Heart left ventricle (tissue), 16 donors: ENCODE results near the gene CFAP99. TPM values are rescaled to one million over a fixed set of nuclear protein-coding genes. Genes with fewer than 3 reads are reported as not detected.

Source experiments
- ATAC-seq, 4 donors: fragments of 200-7000 bp; cut with Tn5 transposase; one replicate each; pipeline ENCODE4 v1.9.1; 2020 to 2022; ENCODE audit warnings: moderate library complexity in 4 of 4, mild to moderate bottlenecking in 3 of 4, moderate number of reproducible peaks in 1 of 4
- DNase-seq, 5 donors: peaks; one replicate each; pipeline ENCODE4 v3.0.0-alpha.2; 2020
- H3K27ac ChIP-seq, 12 donors: fragments of 200-600 bp; sonication (generic) in 4 of 12; one replicate each; pipeline versions ENCODE4 v1.5.0 to v1.8.0; 2016 to 2022; ENCODE audit warnings: mild to moderate bottlenecking in 2 of 12
- H3K27me3 ChIP-seq, 9 donors: fragments of 200-600 bp; sonication (generic) in 2 of 9; one replicate each; pipeline versions ENCODE4 v1.5.1 to v1.8.0; 2016 to 2022; ENCODE audit warnings: mild to moderate bottlenecking in 3 of 9
- H3K36me3 ChIP-seq, 9 donors: fragments of 200-600 bp; sonication (generic) in 2 of 9; one replicate each; pipeline versions ENCODE4 v1.5.0 to v1.8.0; 2018 to 2022; ENCODE audit warnings: mild to moderate bottlenecking in 2 of 9
- H3K4me1 ChIP-seq, 12 donors: fragments of 200-600 bp; sonication (generic) in 4 of 12; one replicate each; pipeline versions ENCODE4 v1.5.0 to v1.8.0; 2016 to 2022; ENCODE audit warnings: mild to moderate bottlenecking in 3 of 12
- H3K4me3 ChIP-seq, 12 donors: fragments of 200-600 bp; sonication (generic) in 4 of 12; one replicate each; pipeline versions ENCODE4 v1.5.0 to v1.8.0; 2017 to 2022; ENCODE audit warnings: mild to moderate bottlenecking in 9 of 12, moderate library complexity in 4 of 12
- H3K9me3 ChIP-seq, 12 donors: fragments of 200-600 bp; sonication (generic) in 4 of 12; one replicate each; pipeline versions ENCODE4 v1.5.0 to v1.8.0; 2016 to 2022; ENCODE audit warnings: mild to moderate bottlenecking in 1 of 12
- CTCF ChIP-seq, 12 donors: fragments of 200-600 bp; sonication (generic) in 4 of 12; IDR thresholded peaks; one replicate each; pipeline versions ENCODE4 v1.5.0 to v1.8.0; 2018 to 2022; ENCODE audit warnings: antibody characterized with exemption in 12 of 12, mild to moderate bottlenecking in 5 of 12
- POLR2A ChIP-seq, 2 donors: fragments of 450-650 bp; IDR thresholded peaks; one replicate each; pipeline ENCODE4 v1.6.1; 2017; ENCODE audit warnings: antibody characterized with exemption in 2 of 2, mild to moderate bottlenecking in 2 of 2, moderate library complexity in 2 of 2
- WGBS, 4 donors: extraction: QIAGEN DNeasy Blood & Tissue Kit in 2 of 4; methylation state at CpG; one replicate each; pipeline versions ENCODE4 v1.1.5 to v1.1.7; 2013 to 2018; 5-methylcytosine and 5-hydroxymethylcytosine counted together
- intact Hi-C, 10 donors: fragments of 100-400 bp; cut with DNase I; formaldehyde crosslinking; loops; one replicate each; pipeline versions ENCODE4 v1.11.1 to v1.14.2; 2022
- polyA plus RNA-seq, 2 donors: library from polyadenylated mRNA; stranded (reverse); fragments of 200-250 nt; gene quantifications; one replicate each; pipeline ENCODE4 v1.2.3, GENCODE V29; 2013
- total RNA-seq, 9 donors: library from RNA; depleted of rRNA in 2 of 9; stranded (reverse); fragments of >200 nt in 2 of 9; fragmentation: NEBNext Ultra II Directional in 3 of 9; extraction: Animal tissue kit (Norgen Biotek cat#: 25700) in 3 of 9; gene quantifications; one replicate each; pipeline versions ENCODE4 v1.1.0 to v1.2.4, GENCODE V29; 2016 to 2023
- donor health status: ischemic (EF 13 %, LVEDD 7.1; RV severe dilation, severe dysfunction).
- donor health status: healthy with polysubstance abuse.
- donor health status: DM: no; HTN: yes; CAD: no.
- donor health status: DM: no; HTN: no; CAD: no.
- donor health status: ischemic (EF 25% LVEDD 6.9; RV normal size, moderate dysfunction).
- donor health status: ischemic (EF 25% LVEDD 5.7; RV mildly dilated, moderate dysfunction).
- donor health status: healthy.
- donor health status: DM: yes; HTN: yes; CAD: no.
- donor health status: ischemic (EF 35%, LVEDD 5.7; RV mildly dilated, moderate dysfunction).
- donor health status: nonischemic (EF 11% LVEDD 7.7; RV severe dilation, severe dysfunction).
- donor health status: DM: yes; HTN: yes; CAD: no.
- donor health status: PGD.
- donor health status: ischemic (EF 29% LVEDD 5.4; RV normal size, mild dysfunction).
- donor health status: nonischemic (EF 23%, LVEDD 6.1; RV moderate dilation, normal function).

CFAP99 gene
- total and polyA plus RNA-seq, 11 donors: not detected

DNA sequence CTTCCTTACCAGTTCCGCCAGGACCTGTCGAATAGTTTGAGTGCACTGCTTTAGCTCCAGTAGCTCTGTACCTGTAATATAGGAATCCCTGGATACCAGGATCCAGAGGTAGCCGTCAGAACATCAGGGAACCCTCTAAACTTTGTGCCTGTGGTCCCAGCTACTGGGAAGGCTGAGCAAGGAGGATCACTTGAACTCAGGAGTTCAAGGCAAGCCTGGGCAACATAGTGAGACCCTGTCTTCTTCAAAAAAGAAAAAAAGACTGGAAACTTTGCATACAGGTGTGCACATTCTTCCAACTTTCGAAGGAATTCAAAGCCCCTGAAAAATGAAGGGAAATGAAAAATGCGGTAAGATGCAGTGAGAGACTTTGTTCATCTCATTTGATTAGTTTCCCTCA, 85.1 kb downstream of the CFAP99 start:
- Histone ChIP-seq H3K27me3 (no peaks in the 10 kb centered on the region), H3K4me3 (no peak overlapping the region), H3K27ac (no peak overlapping the region), H3K4me1 (peaks cover 0 to 5% (median 0%) of the 10 kb centered on the region in 12 donors), H3K36me3 (peaks cover 0 to 85% (median 60%) of the 10 kb centered on the region in 9 donors), H3K9me3 (no peaks in the 10 kb centered on the region)
- 91 to 98% (median 95%) methylated on average over 5 of the region's 5 CpGs for WGBS, 4 donors
- TF ChIP-seq CTCF (IDR thresholded peaks at IDR 0.05): no peak
- TF ChIP-seq POLR2A (IDR thresholded peaks at IDR 0.05): no peak
- DNase-seq: no peak
- ATAC-seq: no peak
- intact Hi-C loops: no loop called here

DNA sequence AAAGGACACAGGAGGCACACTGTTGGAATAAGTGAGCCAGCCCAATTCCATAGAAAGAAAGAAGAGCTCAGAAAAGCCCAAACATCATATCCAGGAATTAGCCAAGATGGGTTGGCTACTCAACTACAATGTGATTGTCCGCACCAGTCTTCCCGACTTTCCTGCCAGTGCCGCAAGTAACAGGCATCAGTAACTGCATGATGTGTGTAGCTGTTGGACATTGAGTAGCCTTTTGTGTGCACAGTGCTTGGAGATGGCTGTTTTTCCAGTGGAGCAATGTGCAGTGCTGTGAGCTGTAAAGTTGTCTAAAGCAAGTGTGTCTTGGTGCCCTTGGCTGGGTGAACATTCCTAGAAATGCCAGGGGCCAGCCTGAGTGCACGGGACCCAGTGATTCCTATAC, 88.5 kb downstream of the CFAP99 start:
- WGBS, 4 donors: 87 to 93% (median 90%) methylated on average over 4 of the region's 4 CpGs
- Histone ChIP-seq H3K9me3 (no peaks in the 10 kb centered on the region), H3K4me3 (no peak overlapping the region), H3K27ac (no peak overlapping the region), H3K36me3 (peaks cover 0 to 82% (median 51%) of the 10 kb centered on the region in 9 donors), H3K27me3 (no peaks in the 10 kb centered on the region), H3K4me1 (peaks cover 0 to 5% (median 0%) of the 10 kb centered on the region in 12 donors)
- intact Hi-C loops: no loop called here
- no peak for ATAC-seq
- no peak for DNase-seq
- TF ChIP-seq POLR2A (IDR thresholded peaks at IDR 0.05) (no peak), CTCF (IDR thresholded peaks at IDR 0.05) (no peak)

DNA sequence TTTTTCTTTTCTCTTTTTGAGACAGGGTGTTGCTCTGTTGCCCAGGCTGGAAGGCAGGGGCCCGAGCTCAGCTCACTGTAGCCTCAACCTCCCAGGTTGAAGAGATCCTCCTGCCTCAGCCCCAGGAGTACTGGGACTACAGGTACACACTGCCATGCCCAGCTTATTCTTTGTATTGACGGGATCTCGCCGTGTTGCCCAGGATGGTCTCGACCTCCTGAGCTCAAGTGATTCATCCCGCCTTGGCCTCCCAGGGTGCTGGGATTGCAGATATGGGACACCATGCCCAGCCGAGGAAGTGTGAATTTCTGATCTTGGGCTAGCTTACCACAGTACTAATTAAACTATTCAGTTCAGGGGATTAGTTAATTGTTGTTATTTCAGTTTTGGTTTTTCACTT, 89.1 kb downstream of the CFAP99 start:
- no peak for ATAC-seq
- Histone ChIP-seq H3K4me1 (peaks cover 0 to 5% (median 0%) of the 10 kb centered on the region in 12 donors), H3K27ac (no peak overlapping the region), H3K9me3 (no peaks in the 10 kb centered on the region), H3K4me3 (no peak overlapping the region), H3K36me3 (peaks cover 0 to 84% (median 55%) of the 10 kb centered on the region in 9 donors), H3K27me3 (no peaks in the 10 kb centered on the region)
- no peak for TF ChIP-seq CTCF (IDR thresholded peaks at IDR 0.05)
- no peak for TF ChIP-seq POLR2A (IDR thresholded peaks at IDR 0.05)
- intact Hi-C loops: no loop called here
- no peak for DNase-seq
- 92 to 94% (median 93%) methylated on average over 7 of the region's 7 CpGs for WGBS, 4 donors

DNA sequence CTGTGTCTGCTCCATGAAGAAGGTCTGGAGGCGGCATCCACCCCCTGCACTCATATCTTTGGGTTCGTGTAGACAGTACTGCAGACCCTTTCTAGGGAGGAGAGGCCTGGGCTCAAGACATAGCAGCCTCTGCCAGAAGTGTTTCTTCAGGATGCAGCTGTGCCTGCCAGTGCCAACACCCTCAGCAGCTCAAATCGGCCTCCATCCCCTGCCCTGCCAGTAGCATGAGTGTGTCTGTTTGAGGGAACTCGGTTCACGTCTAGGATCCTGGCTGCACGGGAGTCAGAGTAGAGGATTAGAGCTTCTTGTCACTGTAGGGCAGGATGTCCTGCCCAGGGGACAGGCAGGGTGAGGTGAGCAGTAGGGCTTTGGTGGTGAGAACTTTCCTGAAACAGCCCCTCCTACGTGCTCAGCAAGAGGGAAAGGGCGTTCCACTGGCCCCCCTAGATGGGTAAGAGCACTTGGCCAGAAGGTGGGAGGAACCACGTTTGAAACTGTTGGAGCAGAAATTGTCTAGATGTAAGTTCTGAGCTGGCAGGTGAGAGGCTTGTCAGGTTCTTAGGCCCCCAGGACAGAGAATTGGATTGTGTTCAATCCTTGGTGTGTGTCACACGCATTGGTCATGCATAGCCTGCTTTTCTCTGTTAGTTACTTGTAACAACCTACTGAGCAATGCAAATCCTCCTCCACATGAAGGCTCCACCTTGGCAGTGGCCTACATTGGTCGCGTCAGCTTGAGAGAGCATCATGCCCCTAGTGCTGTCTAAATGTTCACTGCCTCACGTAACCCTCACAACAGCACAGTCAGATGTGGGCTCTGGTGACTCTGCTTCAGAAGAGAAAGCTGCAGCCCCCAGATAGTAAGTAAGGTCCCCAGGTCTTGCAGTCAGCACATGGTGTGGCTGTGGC, 91.8 kb downstream of the CFAP99 start:
- Histone ChIP-seq H3K4me3 (no peak overlapping the region), H3K4me1 (peaks cover 0 to 9% (median under 1%) of the 10 kb centered on the region in 12 donors), H3K36me3 (peaks cover 0 to 86% (median 72%) of the 10 kb centered on the region in 9 donors), H3K27me3 (no peaks in the 10 kb centered on the region), H3K27ac (no peak overlapping the region), H3K9me3 (no peaks in the 10 kb centered on the region)
- ATAC-seq (no peak), DNase-seq (peak in 1 of 5 donors; percentile 33)
- no peak for TF ChIP-seq CTCF (IDR thresholded peaks at IDR 0.05)
- TF ChIP-seq POLR2A (IDR thresholded peaks at IDR 0.05): no peak
- intact Hi-C loops: no loop called here
- WGBS, 4 donors: 80 to 87% (median 84%) methylated on average over 8 to 13 of the region's 13 CpGs
